OCI-LY3 (cell line): ENCODE data around the gene SLC35F4.
"Not testable (repeated sequence)": the region's sequence is repeated elsewhere in the genome, so short reads cannot be mapped to it uniquely, and the experiment has no call there.

Experiments used
- H2AFZ ChIP-seq: fragments of 200-600, 300-600 bp; shearing (Covaris generic); 2 replicates; pipeline ENCODE4 v1.6.0; 2014; ENCODE audit warnings: antibody characterized with exemption, low read depth, low read length
- H3K27ac ChIP-seq: fragments of 200-600, 300-600 bp; sonication (generic); 2 replicates; pipeline ENCODE4 v1.5.1; 2014; ENCODE audit warnings: mild to moderate bottlenecking, low read length, moderate library complexity, mixed read lengths
- H3K27me3 ChIP-seq: fragments of 200-600, 300-600 bp; sonication (generic); 2 replicates; pipeline ENCODE4 v1.6.1; 2014; ENCODE audit warnings: low read depth, low read length, mixed read lengths
- H3K36me3 ChIP-seq: fragments of 200-600, 300-600 bp; sonication (generic); replicated peaks from 2 replicates; pipeline ENCODE3; 2014; ENCODE audit warnings: low read depth, low read length, mixed read lengths
- H3K4me1 ChIP-seq: fragments of 300-600, 200-600 bp; sonication (generic); 2 replicates; pipeline ENCODE4 v1.6.1; 2014; ENCODE audit warnings: low read length, mixed read lengths
- H3K4me2 ChIP-seq: fragments of 200-600, 300-600 bp; sonication (generic); 2 replicates; pipeline ENCODE4 v1.6.1; 2014; ENCODE audit warnings: low read length, mixed read lengths
- H3K4me3 ChIP-seq: fragments of 300-600, 200-600 bp; sonication (generic); 2 replicates; pipeline ENCODE4 v1.5.1; 2014; ENCODE audit warnings: antibody characterized with exemption, mild to moderate bottlenecking, low read length, moderate library complexity
- H3K79me2 ChIP-seq: fragments of 300-600, 200-600 bp; shearing (Covaris generic); 2 replicates; pipeline ENCODE4 v1.6.1; 2014; ENCODE audit warnings: mild to moderate bottlenecking, low read length, mixed read lengths
- H3K9ac ChIP-seq: fragments of 300-600, 200-600 bp; shearing (Covaris generic); 2 replicates; pipeline ENCODE4 v1.6.0; 2014; ENCODE audit warnings: mild to moderate bottlenecking, low read length, moderate library complexity
- H3K9me3 ChIP-seq: fragments of 200-600, 300-600 bp; shearing (Covaris generic); 2 replicates; pipeline ENCODE4 v1.6.1; 2014; ENCODE audit warnings: low read length, mixed read lengths; ENCODE audit not compliant: insufficient read depth
- H4K20me1 ChIP-seq: fragments of 200-600, 300-600 bp; sonication (generic); 2 replicates; pipeline ENCODE4 v1.6.1; 2016; ENCODE audit warnings: low read length, mixed read lengths; ENCODE audit not compliant: insufficient read depth
- CTCF ChIP-seq: fragments of 200-600, 300-600 bp; sonication (generic); IDR thresholded peaks from 2 replicates; pipeline ENCODE4 v1.5.1; 2014; ENCODE audit warnings: antibody characterized with exemption, low read length, low read depth
- EZH2phosphoT487 ChIP-seq: fragments of 200-600 bp; shearing (Covaris generic); IDR thresholded peaks from 2 replicates; pipeline ENCODE4 v1.6.1; 2018; ENCODE audit warnings: antibody characterized with exemption, mixed run types, low read depth

SLC35F4 gene

GRCh38 chr14:57725399-57726077, 140.4 kb downstream of the SLC35F4 start:
- Histone ChIP-seq H2AFZ (no peak overlapping the region), H3K27me3 (no peaks in the 10 kb centered on the region), H3K4me2 (no peak overlapping the region), H3K9ac (no peak overlapping the region), H3K9me3 (no peaks in the 10 kb centered on the region), H3K27ac (no peak overlapping the region), H3K79me2 (no peaks in the 10 kb centered on the region), H3K36me3 (no peaks in the 10 kb centered on the region), H3K4me1 (no peaks in the 10 kb centered on the region), H4K20me1 (no peaks in the 10 kb centered on the region), H3K4me3 (no peak overlapping the region)
- TF ChIP-seq CTCF: no peak
- TF ChIP-seq EZH2phosphoT487: no peak

GRCh38 chr14:57722141-57722540, 143.8 kb downstream of the SLC35F4 start:
- not testable (repeated sequence) for H3K4me2 ChIP-seq, H3K4me3 ChIP-seq, H3K4me1 ChIP-seq, H3K36me3 ChIP-seq, H4K20me1 ChIP-seq, H2AFZ ChIP-seq, H3K79me2 ChIP-seq, H3K9ac ChIP-seq, H3K27me3 ChIP-seq, H3K27ac ChIP-seq, H3K9me3 ChIP-seq

- no peaks in the 10 kb centered on the region for H4K20me1 ChIP-seq
- no peaks in the 10 kb centered on the region for H3K9me3 ChIP-seq
- H3K27me3 ChIP-seq: no peaks in the 10 kb centered on the region
- no peak overlapping the region for H3K4me3 ChIP-seq
- no peak overlapping the region for H3K9ac ChIP-seq
- H3K4me1 ChIP-seq: no peaks in the 10 kb centered on the region
- no peak overlapping the region for H3K4me2 ChIP-seq
- no peak overlapping the region for H3K27ac ChIP-seq
- TF ChIP-seq EZH2phosphoT487 (no peak), CTCF (no peak)
- no peaks in the 10 kb centered on the region for H3K36me3 ChIP-seq
- no peak overlapping the region for H2AFZ ChIP-seq
- no peaks in the 10 kb centered on the region for H3K79me2 ChIP-seq
Measured at GRCh38 chr14:57714487-57714931, 151.4 kb downstream of the SLC35F4 start.

- H3K79me2 ChIP-seq: no peaks in the 10 kb centered on the region
- TF ChIP-seq CTCF (no peak), EZH2phosphoT487 (no peak)
- H3K36me3 ChIP-seq: no peaks in the 10 kb centered on the region
Measured at GRCh38 chr14:57712698-57713097, 153.2 kb downstream of the SLC35F4 start.

More at GRCh38 chr14:57712698-57713097, 153.2 kb downstream of the SLC35F4 start:
- no peak overlapping the region for H3K9ac ChIP-seq
- no peaks in the 10 kb centered on the region for H3K9me3 ChIP-seq
- H3K4me3 ChIP-seq: no peak overlapping the region
- H3K4me2 ChIP-seq: no peak overlapping the region
- H3K4me1 ChIP-seq: no peaks in the 10 kb centered on the region
- no peaks in the 10 kb centered on the region for H3K27me3 ChIP-seq
- no peaks in the 10 kb centered on the region for H4K20me1 ChIP-seq
- H3K27ac ChIP-seq: no peak overlapping the region
- no peak overlapping the region for H2AFZ ChIP-seq
